NCI-H510A (cell line): Measurements from ENCODE around the gene RNF213.
"Not testable (repeated sequence)": the region's sequence is repeated elsewhere in the genome, so short reads cannot be mapped to it uniquely, and the experiment has no call there.

Experiments
- DNase-seq: peaks from one replicate; lab custom pipeline; 2025; lab: John Stamatoyannopoulos, UW

The RNF213 gene

DNA sequence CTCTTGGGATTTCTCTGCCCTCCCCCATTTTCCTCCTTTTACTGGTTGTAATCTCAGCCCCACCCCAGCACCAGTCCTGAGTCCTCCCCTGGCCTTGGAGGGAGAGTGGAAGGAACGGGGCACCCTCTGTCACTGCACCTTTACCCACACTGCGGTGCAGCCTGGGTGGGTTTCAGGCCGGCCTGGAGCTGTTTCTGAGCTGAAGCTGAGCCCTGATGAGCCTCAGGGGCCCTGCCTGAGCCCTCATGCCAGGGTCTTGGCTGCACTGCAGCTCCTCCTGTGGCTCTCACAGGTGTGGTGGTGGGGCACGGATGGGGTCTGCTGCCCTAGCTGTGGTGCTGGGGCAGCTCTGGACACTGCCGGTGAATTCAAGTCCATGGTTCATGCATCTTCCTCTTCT lies 34.5 kb downstream of the RNF213 start:
- no peak for DNase-seq

DNA sequence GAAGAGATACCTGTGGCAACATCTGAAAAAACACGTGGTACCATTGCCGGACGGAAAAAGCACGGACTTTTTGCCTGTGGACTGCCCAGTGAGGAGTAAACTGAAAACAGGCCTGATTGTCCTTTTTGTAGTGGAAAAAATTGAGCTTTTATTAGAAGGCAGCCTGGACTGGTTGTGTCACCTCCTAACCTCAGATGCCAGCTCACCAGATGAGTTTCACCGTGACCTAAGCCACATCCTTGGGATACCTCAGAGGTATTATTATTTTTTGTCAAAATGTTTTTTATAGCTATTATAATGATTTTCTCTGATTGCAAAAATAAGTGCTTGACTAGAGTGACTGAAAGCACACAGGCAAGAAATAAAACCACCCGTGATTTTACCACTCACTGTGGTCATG lies 34.9 kb downstream of the RNF213 start:
- no peak for DNase-seq

- no peak for DNase-seq
Observed at GRCh38 chr17:80296221-80296620, 35.6 kb downstream of the RNF213 start.

DNA sequence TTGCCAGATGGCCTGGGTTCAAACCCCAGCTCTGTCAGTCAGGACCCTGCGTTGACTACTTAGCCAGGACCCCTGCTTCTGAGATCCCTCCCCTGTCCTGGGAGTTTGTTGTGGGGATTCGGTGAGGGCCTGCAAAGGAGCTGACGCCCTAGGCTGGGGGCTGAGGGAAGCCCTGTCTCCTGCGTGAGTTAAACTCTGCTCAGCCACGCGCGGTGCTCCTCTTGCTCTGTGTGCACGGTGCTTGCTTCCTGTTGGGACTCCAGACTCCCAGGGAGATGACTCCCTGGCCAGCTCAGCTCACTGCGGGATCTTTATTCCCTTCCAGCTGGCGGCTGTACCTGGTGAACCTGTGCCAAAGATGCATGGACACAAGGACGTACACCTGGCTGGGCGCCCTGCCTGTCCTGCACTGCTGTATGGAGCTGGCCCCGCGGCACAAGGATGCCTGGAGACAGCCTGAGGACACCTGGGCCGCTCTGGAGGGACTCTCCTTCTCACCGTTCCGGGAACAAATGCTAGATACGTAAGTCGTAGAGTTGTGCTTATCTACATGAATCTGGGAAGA lies 37.4 kb downstream of the RNF213 start:
- no peak for DNase-seq

DNA sequence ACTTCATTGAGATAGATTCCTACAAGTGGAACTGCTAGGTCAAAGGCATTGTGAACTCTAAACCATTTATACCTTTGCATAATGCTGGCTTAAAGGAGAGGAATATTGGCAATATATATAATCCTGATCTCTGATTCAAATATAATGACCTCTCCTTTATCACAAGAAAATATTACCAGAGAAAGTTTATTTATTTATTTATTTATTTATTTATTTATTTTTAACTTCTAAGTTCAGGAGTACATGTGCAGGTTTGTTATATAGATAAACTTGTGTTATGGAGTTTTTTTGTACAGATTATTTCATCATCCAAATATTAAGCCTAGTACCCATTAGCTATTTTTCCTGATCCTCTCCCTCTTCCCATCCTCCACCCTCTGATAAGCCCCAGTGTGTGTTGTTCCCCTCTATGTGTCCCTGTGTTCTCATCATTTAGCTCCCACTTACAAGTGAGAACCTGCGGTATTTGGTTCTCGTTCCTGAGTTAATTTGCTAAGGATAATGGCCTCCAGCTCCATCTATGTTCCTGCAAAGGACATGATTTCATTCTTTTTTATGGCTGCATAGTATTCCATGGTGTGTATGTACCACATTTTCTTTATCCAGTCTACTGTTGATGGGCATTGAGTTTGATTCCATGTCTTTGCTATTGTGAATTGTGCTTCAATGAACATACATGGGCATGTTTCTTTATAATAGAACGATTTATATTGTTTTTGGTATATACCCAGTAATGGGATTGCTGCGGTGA lies 38.9 kb downstream of the RNF213 start:
- not testable (repeated sequence) for DNase-seq

- not testable (repeated sequence) for DNase-seq
Observed at GRCh38 chr17:80300756-80301155, 40.1 kb downstream of the RNF213 start.

DNA sequence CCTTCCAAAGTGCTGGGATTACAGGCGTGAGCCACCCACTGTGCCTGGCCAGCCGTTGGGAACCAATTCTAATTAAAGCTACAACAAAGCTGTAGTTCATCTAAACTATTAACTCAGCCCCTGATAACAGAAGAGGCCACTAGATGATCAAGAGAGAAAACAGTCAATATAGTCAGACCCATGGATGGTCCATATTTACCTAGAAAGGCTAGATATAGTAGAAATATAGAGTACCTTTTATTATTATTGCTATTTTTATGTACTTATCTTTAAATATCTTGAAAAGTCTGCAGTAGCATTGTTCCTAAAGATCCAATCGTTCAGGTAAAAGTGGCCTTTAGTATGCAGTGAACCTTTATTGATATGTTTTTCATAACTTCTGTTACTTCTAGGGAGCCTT lies 43.2 kb downstream of the RNF213 start:
- no peak for DNase-seq

DNA sequence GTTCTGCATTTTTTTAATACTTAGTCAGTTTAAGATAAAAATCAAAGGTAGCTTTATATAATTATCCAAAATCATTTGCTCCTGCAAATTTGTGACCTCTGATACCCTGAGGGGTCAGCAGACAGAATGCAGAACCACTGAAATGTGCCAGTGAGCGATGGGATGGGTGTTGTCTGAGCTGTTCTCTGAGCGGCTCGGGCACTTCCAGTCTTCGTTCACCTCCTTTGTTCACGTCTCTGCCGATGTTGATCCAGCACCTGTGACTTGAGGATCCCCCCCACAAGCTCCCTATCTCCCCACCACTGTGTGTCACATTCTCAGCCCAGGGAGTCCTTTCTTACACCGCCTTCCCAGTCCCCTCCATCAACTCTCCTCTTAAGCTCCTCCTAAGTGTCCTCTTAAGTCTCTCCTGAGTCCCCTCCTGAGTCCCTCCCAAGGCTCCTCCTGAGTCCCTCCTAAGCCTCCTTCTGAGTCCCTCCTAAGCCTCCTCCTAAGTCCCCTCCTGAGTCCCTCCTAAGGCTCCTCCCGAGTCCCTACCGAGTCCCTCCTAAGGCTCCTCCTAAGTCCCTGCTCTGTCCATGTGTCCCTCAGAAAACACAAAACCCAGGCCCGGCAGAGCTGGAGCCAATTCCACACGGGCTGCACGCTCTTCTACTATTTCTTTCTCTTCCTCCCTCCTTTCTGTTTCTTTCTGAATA lies 47.5 kb downstream of the RNF213 start:
- DNase-seq = no peak

- no peak for DNase-seq
Observed at GRCh38 chr17:80308692-80309517, 48.3 kb downstream of the RNF213 start.

GRCh38 chr17:80311216-80311827 lies 50.7 kb downstream of the RNF213 start:
- DNase-seq = no peak

DNA sequence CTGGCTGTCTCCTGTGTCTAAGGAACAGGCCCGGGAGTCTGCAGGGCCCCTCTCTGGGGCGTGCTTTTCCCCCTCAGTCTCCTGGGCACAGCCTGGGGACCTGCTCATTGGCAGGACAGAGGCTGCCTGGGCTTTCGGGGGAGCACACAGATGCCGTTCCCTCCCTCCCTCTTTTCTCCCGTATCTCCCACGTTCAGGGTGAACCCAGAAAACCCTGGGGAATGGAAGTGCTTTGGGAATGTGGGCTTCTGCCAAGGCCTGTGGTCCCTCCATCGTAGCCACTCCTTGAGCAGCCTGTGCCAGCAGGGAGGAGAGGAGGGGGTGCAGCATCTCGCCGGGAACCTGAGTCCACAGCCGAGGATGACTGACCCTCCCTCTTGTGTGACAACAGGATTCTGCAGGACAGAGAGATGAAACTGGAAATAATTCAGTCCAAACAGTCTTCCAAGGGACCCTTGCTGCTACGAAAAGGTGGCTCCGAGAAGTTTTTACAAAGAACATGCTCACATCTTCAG lies 52.0 kb downstream of the RNF213 start:
- no peak for DNase-seq

DNA sequence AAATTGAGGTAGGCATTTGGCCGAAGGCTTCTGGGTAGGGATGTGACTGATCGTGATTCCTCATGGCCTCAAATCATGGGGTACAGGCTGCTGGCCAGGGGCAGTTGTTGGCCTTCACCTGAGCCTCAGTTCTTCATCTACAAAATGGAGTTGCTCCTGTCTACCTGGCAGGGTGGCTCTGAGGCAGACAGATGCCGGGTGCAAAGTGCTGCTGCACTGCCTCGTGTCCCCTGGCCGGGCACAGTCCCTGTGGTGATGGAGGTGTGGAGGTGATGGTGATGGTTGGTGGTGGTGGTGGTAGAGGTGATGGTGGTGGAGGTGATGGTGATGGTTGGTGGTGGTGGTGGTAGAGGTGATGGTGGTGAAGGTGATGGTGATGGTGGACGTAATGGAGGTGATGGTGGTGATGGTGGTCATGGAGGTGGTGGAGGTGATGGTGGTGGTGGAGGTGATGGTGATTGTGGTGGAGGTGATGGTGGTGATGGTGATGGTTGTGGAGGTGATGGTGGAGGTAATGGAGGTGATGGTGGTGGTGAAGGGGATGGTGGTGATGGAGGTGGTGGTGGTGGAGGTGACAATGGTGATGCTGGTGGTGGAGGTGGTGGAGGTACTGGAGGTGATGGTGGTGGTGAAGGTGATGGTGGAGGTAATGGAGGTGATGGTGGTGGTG lies 52.6 kb downstream of the RNF213 start:
- DNase-seq = no peak

DNA sequence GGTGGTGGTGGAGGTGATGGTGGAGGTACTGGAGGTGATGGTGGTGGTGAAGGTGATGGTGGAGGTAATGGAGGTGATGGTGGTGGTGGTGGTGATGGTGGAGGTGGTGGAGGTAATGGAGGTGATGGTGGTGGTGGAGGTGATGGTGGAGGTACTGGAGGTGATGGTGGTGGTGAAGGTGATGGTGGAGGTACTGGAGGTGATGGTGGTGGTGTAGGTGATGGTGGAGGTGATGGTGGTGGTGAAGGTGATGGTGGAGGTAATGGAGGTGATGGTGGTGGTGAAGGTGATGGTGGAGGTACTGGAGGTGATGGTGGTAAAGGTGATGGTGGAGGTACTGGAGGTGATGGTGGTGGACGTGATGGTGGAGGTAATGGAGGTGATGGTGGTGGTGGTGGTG lies 53.3 kb downstream of the RNF213 start:
- not testable (repeated sequence) for DNase-seq

DNA sequence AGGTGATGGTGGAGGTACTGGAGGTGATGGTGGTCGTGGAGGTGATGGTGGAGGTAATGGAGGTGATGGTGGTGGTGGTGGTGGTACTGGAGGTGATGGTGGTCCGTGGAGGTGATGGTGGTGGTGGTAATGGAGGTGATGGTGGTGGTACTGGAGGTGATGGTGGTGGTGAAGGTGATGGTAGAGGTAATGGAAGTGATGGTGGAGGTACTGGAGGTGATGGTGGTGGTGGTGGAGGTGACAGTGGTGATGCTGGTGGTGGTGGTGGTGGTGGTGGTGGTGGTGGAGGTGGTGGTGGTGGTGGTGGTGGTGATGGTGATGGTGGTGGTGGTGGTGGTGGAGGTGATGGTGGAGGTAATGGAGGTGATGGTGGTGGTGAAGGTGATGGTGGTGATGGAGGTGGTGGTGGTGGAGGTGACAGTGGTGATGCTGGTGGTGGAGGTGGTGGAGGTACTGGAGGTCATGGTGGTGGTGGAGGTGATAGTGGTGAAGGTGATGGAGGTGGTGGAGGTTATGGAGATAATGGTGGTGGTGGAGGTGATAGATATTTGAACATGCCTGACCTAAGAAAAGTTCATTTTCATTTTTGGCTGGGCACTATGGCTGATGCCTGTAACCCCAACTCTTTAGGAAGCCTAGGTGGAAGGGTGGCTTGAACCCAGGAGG lies 55.0 kb downstream of the RNF213 start:
- no peak for DNase-seq

GRCh38 chr17:80316431-80316830 lies 55.8 kb downstream of the RNF213 start:
- no peak for DNase-seq

- no peak for DNase-seq
Observed at GRCh38 chr17:80316927-80317705, 56.5 kb downstream of the RNF213 start.

DNA sequence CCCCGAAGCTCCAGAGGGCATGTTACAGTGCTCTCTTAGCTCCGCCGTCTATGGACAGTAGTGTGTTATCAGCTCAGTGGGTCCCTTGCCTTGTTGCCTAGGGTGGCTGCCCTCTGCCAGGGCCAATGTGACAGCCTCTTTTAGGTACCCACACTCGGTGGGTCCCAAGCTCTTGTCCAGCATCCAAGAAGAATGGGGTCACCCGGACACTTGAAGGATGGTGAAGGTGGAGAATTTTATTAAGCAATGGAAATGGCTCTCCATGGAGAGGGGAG lies 57.0 kb downstream of the RNF213 start:
- no peak for DNase-seq

GRCh38 chr17:80318166-80318565 lies 57.5 kb downstream of the RNF213 start:
- DNase-seq = no peak

DNA sequence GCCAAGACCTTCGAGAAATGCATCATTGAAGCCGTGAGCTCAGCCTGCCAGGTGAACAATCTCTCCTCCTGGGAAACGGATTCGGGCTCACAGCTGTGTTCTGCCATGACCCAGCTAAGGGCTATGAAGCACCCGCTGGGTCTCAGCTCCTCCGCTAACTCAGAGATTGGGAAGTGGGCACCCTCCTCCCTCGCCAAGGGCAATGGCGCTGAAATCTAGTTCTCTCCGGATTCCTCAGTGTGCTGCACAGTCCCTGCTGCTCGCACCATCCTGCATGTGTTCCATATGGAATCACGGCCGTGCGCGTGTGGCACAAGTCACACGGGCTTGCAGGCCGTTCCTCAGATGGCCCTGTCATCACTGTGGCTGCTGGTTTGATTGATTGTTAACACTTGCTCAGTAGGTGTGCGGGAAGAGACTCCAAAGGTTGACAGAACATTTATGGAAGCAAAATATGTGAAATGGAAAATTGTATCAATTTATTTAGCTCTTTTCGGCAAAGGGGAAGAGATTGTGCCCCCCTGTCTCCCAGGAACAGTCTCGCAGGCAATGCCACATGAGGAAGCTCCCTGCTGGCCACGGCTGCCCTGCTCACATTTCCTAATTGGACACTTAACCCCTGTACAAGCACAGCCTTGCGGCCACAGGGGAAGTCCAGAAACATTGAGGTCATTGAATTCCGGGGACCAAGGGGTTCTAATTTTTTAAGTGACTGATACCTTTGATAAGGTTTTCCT lies 58.8 kb downstream of the RNF213 start:
- DNase-seq = no peak

DNA sequence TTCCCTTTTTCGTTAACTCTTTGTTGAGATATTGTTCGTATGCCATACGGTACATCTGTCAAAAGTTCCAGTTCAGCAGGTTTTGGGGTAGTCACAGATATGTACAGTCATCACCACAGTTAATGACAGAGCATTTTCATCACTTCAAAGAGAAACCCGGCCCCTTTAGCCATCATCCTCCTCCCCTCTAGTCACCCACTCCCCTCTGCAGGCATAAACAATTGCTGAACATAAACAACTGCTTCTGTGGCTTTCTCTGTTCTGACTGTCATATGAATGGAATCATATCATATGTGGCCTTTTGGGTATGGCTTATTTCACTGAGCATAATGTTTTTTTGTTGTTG lies 59.3 kb downstream of the RNF213 start:
- DNase-seq = no peak
